Left ventricle myocardium superior (tissue), 1 donor: ENCODE data around the gene ATP6AP2. TPM values are rescaled to one million over a fixed set of nuclear protein-coding genes. Genes with fewer than 3 reads are reported as not detected.
"Not testable (repeated sequence)": the region's sequence is repeated elsewhere in the genome, so short reads cannot be mapped to it uniquely, and the experiment has no call there.

ENCODE experiments used
- ATAC-seq: fragments of 200-7000 bp; cut with Tn5 transposase; one replicate; pipeline ENCODE4 v1.9.1; 2020; ENCODE audit warnings: mild to moderate bottlenecking, moderate library complexity
- DNase-seq: peaks from one replicate; pipeline ENCODE4 v3.0.0-alpha.2; 2020
- intact Hi-C: fragments of 100-400 bp; cut with micrococcal nuclease; formaldehyde crosslinking; loops from one replicate; pipeline ENCODE4 v1.11.0; 2022
- total RNA-seq: library from RNA; stranded (reverse); fragmentation: NEBNext Ultra II Directional; extraction: Animal tissue kit (Norgen Biotek cat#: 25700); gene quantifications from one replicate; pipeline ENCODE4 v1.2.1, GENCODE V29; 2021
- donor health status: DM: no; HTN: yes; CAD: no; lungs with severe emphysema.

Gene ATP6AP2
- total RNA-seq, 1 donor from 2014 or later = 42.9 TPM

DNA sequence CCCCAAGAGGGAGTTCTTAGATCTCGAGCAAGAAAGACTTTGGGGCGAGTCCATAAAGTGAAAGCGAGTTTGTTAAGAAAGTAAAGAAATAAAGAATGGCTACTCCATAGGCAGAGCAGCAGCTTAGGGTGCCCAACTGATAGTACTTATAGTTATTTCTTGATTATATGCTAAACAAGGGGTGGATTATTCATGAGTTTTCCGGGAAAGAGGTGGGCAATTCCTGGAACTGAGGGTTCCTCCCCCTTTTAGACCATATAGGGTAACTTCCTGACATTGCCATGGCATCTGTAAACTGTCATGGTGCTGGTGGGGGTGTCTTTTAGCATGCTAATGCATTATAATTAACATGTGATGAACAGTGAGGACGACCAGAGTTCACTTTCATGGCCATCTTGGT is 9.6 kb upstream of the ATP6AP2 start:
- DNase-seq, intact Hi-C loops, ATAC-seq: not testable (repeated sequence)

DNA sequence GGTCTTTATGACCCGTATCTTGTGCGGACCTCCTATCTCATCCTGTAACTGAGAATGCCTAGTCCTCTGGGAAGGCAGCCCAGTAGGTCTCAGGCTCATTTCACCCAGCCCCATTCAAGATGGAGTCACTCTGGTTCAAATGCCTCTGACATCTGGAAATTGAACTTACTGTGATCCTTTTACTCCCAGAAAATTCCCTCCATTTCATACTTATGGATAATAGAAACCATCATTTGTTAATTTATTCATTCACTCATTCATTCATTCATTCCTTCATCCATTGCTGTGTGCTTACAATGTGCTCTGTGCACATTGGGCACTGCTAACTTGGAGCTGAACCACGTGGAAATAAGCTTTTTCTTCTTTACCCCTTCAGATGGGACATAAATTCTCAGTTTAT is 9.2 kb upstream of the ATP6AP2 start:
- intact Hi-C loops = no loop called here
- ATAC-seq (no peak), DNase-seq (no peak)

DNA sequence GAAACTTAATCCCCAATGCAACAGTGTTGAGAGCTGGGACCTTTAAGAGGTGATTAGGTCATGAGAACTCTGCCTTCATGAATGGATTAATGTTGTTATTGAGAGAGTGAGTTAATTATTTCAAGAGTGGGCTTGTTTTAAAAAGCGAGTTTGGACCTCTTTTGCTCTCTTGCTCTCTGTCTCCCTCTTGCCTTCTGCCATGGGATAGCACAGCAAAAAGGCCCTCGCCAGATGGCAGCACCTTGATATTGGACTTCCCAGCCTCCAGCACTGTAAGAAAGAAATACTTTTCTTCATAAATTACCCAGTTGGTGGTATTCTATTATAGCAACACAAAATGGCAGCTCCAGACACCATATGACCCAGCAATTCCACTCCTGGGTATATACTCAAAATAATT is 7.0 kb upstream of the ATP6AP2 start:
- DNase-seq = no peak
- no peak for ATAC-seq
- intact Hi-C loops = no loop called here

- DNase-seq, ATAC-seq, intact Hi-C loops: not testable (repeated sequence)
Measured at GRCh38 chrX:40575411-40575810, 5.4 kb upstream of the ATP6AP2 start.

DNA sequence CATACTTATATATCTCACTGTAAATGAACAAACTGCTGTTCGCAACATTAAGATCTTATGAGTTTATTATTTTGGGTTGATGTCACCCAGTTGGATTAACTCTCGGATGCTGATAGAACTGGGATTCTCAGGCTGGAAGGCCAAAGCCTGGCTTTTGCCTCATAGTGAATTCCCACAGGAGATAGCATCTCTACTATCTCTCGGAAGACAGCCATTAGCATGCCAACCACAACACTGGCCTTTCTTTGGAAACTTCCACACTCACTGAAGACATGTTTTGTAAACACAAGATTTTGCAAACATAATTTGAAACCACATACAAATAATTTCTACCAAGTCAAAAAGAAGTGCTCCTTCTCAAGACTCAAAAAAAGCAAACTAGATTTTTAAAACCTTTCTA is 4.5 kb upstream of the ATP6AP2 start:
- DNase-seq = no peak
- ATAC-seq = no peak
- intact Hi-C loops = no loop called here

DNA sequence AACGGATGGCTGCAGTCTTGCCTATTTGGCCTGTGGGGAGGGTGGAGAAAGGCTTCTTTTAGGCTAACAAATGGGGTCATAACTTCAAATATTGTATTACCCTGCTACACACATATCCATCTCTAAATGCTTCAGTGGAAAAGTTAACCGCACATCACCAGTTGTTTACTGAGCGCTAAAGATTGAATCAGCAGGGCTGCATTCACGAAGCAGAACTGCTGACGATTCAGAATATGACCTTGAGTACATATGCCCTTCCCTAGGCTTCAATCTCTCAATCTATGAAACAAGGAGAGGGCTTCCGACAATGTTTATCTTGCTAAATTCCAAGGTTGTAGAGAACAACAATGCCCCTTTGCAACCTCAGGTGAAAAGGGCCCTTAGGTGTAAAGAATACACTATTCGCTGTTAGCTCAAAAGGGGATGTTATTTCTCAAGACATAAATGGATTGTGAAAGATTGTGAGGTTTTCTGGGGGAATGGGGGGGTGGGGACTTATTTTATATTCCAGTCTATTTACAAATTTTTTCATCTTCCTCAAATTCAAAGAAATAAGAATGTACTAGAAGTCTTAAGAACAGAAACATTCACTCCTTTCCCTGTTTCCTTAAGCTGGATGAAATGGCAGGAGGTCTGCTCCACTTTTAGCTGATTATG is 2.6 kb upstream of the ATP6AP2 start:
- intact Hi-C loops = no loop called here
- DNase-seq = no peak
- ATAC-seq = no peak

GRCh38 chrX:40579141-40579540 is 1.6 kb upstream of the ATP6AP2 start:
- DNase-seq (no peak), ATAC-seq (no peak)
- intact Hi-C loops = no loop called here

- ATAC-seq (peak; percentile 64), DNase-seq (no peak)
- intact Hi-C loops = no loop called here
Measured at GRCh38 chrX:40579900-40580536, 752 bp upstream of the ATP6AP2 start.

- intact Hi-C loops = no loop called here
- no peak for ATAC-seq
- DNase-seq = no peak
Measured at GRCh38 chrX:40581336-40581920, 658 bp downstream of the ATP6AP2 start.

DNA sequence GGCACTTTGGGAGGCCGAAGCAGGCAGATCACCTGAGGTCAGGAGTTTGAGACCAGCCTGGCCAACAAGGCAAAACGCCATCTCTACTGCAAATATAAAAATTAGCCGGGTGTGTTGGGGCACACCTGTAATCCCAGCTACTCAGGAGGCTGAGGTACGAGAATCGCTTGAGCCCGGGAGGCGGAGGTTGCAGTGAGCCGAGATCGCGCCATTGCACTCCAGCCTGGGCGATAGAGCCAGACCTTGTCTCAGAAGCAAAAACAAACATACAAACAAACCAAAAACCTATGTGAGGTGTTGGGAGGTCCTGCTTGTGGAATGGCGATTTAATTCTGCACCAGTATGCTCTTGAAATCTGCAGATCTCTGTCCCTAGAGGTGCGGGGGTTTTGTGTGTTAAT is 1.4 kb downstream of the ATP6AP2 start:
- DNase-seq, intact Hi-C loops, ATAC-seq: not testable (repeated sequence)

GRCh38 chrX:40582811-40583210 is 2.0 kb downstream of the ATP6AP2 start:
- DNase-seq = no peak

GRCh38 chrX:40587623-40588022 is 6.9 kb downstream of the ATP6AP2 start:
- not testable (repeated sequence) for DNase-seq, ATAC-seq

More at GRCh38 chrX:40582811-40583210, 2.0 kb downstream of the ATP6AP2 start:
- no peak for ATAC-seq
- intact Hi-C loops = no loop called here

DNA sequence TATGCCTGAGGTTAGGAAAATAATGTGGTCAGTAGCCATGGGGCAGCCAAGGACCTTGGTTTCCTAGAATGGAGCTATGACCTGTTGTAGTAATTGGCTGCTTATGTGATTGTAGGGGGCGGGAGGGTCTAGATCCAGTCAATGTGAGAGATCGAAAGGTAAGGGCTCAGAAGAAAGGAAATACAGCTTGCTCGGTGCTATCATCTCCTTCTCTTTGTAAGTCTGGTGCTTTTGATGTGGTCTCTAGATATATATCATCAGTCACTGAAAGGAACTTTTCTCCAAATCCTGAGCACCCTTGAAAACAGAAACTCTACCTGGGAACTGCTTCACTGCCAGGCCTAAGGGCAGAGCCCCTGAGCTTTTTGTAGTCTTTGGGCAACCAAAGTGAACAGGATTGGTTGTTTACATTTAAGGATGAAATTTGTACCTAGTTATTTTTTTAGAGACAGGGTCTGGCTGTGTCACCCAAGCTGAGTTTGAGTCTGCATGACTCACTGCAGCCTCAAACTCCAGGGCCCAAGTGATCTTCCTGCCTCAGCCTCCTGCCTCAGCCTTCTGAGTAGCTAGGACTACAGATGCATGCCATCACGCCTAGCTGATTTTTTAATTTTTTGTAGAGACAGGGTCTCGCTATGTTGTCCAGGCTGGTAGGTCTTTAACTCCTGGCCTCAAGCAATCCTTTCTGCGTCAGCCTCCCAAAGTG is 9.0 kb downstream of the ATP6AP2 start:
- DNase-seq, intact Hi-C loops, ATAC-seq: not testable (repeated sequence)

More at GRCh38 chrX:40587623-40588022, 6.9 kb downstream of the ATP6AP2 start:
- intact Hi-C loops = not testable (repeated sequence)

- intact Hi-C loops = no loop called here
- DNase-seq = no peak
- ATAC-seq = no peak
Measured at GRCh38 chrX:40603446-40603845, 22.7 kb downstream of the ATP6AP2 start.

- DNase-seq = no peak
- ATAC-seq = no peak
- intact Hi-C loops = no loop called here
Measured at GRCh38 chrX:40607381-40607780, 26.6 kb downstream of the ATP6AP2 start.

GRCh38 chrX:40612511-40612910 is 31.7 kb downstream of the ATP6AP2 start:
- ATAC-seq (no peak), DNase-seq (no peak)
- intact Hi-C loops = no loop called here

GRCh38 chrX:40615976-40616375 is 35.2 kb downstream of the ATP6AP2 start:
- ATAC-seq = no peak
- DNase-seq = no peak
- intact Hi-C loops = no loop called here

DNA sequence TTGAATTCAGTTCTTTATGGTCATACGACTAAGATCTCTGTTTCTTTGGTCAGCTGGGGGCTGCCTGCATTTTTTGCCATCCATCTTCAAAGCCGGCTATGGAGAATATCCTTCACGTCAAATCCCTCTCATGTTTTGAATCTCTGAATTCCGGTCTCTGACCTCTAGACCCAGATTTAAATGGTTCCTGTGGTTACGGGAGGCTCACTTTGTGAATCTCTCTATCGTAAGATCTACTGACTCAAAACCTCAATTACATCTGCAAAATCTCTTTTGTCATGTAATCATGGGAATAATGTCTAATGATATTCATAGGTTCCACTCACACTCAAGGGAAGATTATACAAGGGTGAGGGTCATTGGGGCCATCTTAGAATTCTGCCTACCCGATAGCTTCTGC is 36.8 kb downstream of the ATP6AP2 start:
- no peak for ATAC-seq
- intact Hi-C loops = no loop called here
- no peak for DNase-seq

DNA sequence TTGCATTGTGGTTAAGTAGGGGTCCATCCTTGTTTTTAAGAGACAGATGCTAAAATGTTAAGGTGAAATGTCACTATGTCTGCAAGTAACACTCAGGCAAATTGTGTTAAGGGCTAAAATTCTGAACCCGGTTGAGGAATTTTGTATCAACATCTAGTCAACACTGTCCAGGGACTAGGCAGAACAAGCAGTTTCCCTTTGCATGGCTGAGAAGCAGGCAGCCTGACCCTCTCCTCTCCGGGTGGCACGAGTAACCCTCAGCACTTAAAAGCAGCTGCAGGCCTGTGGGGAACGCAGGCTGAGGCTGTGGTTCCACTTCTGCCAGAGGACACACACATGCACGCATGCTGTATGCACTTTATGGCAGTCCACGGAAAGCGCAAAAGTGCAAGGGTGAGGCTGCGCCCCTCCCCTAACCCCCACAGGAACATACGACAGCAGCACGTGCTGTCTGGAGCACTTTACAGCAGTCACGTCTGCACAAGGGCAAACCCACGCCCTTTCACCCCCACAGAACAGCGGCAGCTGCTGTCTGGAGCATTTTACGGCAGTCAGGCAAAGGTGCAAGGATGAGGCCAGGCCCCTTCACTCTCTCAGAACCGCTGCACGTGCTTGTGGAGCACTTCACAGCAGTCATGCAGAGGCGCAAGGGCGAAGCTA is 41.8 kb downstream of the ATP6AP2 start:
- ATAC-seq (no peak), DNase-seq (no peak)
- intact Hi-C loops = no loop called here
